Measurements from ENCODE around the gene CBX5. TPM values are rescaled to one million over a fixed set of nuclear protein-coding genes. Genes with fewer than 3 reads are reported as not detected.
A peak's percentile ranks its signal among the peaks of the same experiment; 100 is the strongest.
"Not testable (repeated sequence)": the region's sequence is repeated elsewhere in the genome, so short reads cannot be mapped to it uniquely, and the experiment has no call there.

The CBX5 gene
- total RNA-seq, 4 donors from 2014 or later: 20.5 to 133 (median 50.1) TPM

GRCh38 chr12:54285150-54286041, 5.5 kb upstream of the CBX5 start:
- H3K9me3 ChIP-seq: no peaks in the 10 kb centered on the region
- H3K4me1 ChIP-seq: peaks cover 12 to 13% of the 10 kb centered on the region in 2 donors
- H3K36me3 ChIP-seq: no peaks in the 10 kb centered on the region
- H3K4me3 ChIP-seq: no peak overlapping the region
- no peak for DNase-seq
- no peaks in the 10 kb centered on the region for H3K27me3 ChIP-seq
- intact Hi-C loops (cut with DNase I; ENCODE audit: low total_unique reads): no loop called here
- TF ChIP-seq POLR2A (IDR thresholded peaks at IDR 0.05) (no peak), CTCF (IDR thresholded peaks at IDR 0.05) (peak in 1 of 4 experiments; percentile 20)
- H3K27ac ChIP-seq: no peak overlapping the region

- H3K9me3 ChIP-seq; H3K4me3 ChIP-seq; intact Hi-C loops (cut with DNase I; ENCODE audit: low total_unique reads); H3K27ac ChIP-seq; DNase-seq; H3K36me3 ChIP-seq; H3K27me3 ChIP-seq: not testable (repeated sequence)
- peaks cover 12 to 13% of the 10 kb centered on the region in 2 donors for H3K4me1 ChIP-seq
Measured at GRCh38 chr12:54284070-54284780, 4.3 kb upstream of the CBX5 start.

GRCh38 chr12:54282949-54283593, 3.1 kb upstream of the CBX5 start:
- TF ChIP-seq POLR2A (IDR thresholded peaks at IDR 0.05) (no peak), CTCF (IDR thresholded peaks at IDR 0.05) (no peak)
- no peaks in the 10 kb centered on the region for H3K27me3 ChIP-seq
- H3K36me3 ChIP-seq: no peaks in the 10 kb centered on the region
- H3K27ac ChIP-seq: peak overlapping the region in 1 of 2 donors; percentile 98
- intact Hi-C loops (cut with DNase I; ENCODE audit: low total_unique reads): no loop called here
- no peak for DNase-seq
- H3K4me3 ChIP-seq: no peak overlapping the region
- H3K4me1 ChIP-seq: peaks cover 14 to 22% of the 10 kb centered on the region in 2 donors
- H3K9me3 ChIP-seq: no peaks in the 10 kb centered on the region

- Histone ChIP-seq H3K4me3 (peak overlapping the region; percentile 78 to 91), H3K4me1 (peaks cover 19 to 23% of the 10 kb centered on the region in 2 donors), H3K27ac (peak overlapping the region; percentile 97 to 98)
- H3K27me3 ChIP-seq; H3K9me3 ChIP-seq; H3K36me3 ChIP-seq; intact Hi-C loops (cut with DNase I; ENCODE audit: low total_unique reads); DNase-seq: not testable (repeated sequence)
Measured at GRCh38 chr12:54281694-54282093, 1.8 kb upstream of the CBX5 start.

- intact Hi-C loops (cut with DNase I; ENCODE audit: low total_unique reads); H3K27me3 ChIP-seq; H3K9me3 ChIP-seq; H3K36me3 ChIP-seq; DNase-seq: not testable (repeated sequence)
- Histone ChIP-seq H3K4me3 (peak overlapping the region; percentile 78 to 91), H3K27ac (peak overlapping the region; percentile 97 to 98), H3K4me1 (peaks cover 19 to 23% of the 10 kb centered on the region in 2 donors)
Measured at GRCh38 chr12:54281261-54281638, 1.3 kb upstream of the CBX5 start.

- TF ChIP-seq POLR2A (IDR thresholded peaks at IDR 0.05) (peak; percentile 98), CTCF (IDR thresholded peaks at IDR 0.05) (peak in 1 of 4 experiments; percentile 18)
- intact Hi-C loops (cut with DNase I; ENCODE audit: low total_unique reads): no loop called here
- Histone ChIP-seq H3K27me3 (no peaks in the 10 kb centered on the region), H3K9me3 (no peaks in the 10 kb centered on the region), H3K36me3 (no peaks in the 10 kb centered on the region), H3K27ac (peak within 1 kb of the TSS; percentile 97 to 98), H3K4me3 (peak within 1 kb of the TSS; percentile 78 to 91), H3K4me1 (peaks cover 19 to 23% of the 10 kb centered on the region in 2 donors)
- DNase-seq: peak; percentile 94 to 99
Measured at GRCh38 chr12:54280468-54281260, 742 bp upstream of the CBX5 start, which contains the start of gene HNRNPA1. TSS of gene HNRNPA1 (plus strand) at chr12:54280726. CDS start at chr12:54280808, 82 bp downstream.
